Epidermal melanocyte (primary cell): ENCODE results near the gene NPRL2.

Source experiments
- DNase-seq: peaks from one replicate; pipeline ENCODE4 v3.0.0; 2011; ENCODE audit warnings: low spot score; ENCODE audit not compliant: insufficient read length

The NPRL2 gene

DNA sequence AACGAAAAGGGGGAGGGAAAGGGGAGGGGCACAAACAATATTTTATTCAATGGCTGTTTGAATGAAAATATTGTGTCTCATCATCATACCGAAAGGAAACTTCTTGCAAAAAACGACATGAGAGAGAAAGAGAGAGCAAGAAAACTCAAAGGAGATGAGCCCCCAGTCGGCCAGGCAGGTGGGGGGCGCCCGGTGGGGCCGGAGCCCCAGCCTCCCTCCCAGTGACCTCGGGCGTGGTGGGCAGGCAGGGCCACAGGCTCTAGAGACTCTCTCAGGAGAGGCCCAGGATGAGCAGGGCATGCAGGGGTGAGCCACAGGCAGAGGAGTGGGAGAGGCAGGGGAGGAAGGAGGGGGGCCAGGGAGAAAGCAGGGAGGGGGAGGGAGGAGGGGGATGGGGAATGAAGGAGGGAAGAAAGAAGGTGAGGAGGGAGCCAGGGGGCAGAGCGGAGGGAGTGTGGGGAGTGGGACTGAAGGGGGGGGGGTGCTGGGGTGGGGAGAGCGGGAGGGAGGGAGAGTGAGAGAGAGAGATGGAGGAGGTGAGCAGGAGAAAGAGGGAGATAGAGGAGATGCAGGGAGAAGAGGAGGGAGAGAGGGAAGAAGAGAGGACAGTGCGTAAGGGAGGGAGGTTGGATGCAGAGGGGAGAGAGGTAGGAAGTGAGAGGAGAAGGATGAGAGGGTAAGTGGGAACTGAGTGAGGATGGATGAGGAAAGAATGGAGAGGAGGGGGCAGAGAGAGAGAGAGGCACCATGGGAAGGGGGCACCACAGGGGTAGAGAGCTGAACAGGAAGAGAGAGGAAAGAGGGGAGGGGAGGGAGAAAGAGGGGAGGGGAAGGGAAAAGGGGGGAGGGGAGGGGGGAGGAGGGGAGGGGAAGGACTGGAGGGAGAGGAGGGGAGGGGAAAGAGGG is 22.8 kb upstream of the NPRL2 start:
- no peak for DNase-seq

GRCh38 chr3:50372349-50372748 is 21.8 kb upstream of the NPRL2 start:
- DNase-seq, result no peak

DNA sequence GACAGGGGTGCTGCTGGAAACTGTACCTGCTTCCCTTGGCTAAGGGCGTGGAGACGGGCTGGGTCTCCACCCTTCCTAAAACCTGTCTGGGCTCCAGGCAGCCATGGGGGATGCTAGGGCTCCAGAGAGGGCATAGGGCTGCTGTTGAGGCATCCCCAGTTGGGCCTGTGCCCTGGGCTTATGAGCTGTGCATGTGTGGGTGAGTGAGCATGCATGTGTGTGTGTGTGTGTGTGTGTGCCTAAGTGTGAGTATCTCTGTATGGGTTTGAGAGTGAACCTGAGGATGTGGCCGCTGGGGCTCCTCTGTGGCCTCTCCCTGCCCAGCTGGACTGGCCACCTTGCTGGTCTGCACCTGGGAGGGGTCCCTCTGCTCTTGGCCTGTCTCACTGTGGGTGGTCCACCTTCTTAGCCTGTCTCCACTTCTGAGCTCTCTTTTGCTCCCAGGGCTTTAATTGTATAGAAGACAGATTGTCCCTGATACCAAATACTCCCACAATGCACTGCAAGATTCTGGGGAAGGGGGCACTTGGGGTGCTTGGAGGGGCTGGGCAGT is 20.6 kb upstream of the NPRL2 start:
- no peak for DNase-seq

GRCh38 chr3:50370594-50370993 is 20.0 kb upstream of the NPRL2 start:
- DNase-seq, result no peak

DNA sequence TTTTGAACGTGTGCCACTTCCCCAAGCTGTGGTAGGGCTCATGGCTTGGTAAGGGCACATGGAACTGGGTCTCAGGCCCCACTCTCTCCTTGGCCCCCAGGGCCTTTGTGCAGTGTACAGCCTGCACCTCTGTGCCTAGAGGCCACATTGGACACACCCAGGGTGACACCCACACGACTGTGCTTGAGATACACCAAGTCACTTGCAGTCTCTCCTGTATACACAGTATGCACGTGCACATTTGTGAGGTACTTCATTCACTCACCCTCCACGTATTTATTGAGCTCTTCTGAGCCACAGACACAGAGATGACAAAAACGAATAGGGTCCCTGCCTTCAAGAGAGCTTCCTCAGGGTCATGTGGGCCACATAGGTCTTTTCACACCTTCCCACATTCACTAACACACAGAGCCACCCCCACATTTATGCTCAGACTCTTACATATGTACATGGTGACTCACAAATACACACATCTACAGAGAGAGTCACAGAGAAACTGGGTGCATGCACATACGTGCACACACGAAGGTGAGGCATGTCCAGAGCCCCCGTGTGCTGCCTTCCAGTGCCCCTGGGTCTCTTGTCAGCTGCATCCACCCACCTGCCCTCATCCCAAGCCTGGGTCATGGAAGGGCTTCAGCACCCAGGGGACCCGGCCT is 18.6 kb upstream of the NPRL2 start:
- DNase-seq, result no peak

GRCh38 chr3:50365842-50366220 is 15.3 kb upstream of the NPRL2 start:
- DNase-seq, result no peak

GRCh38 chr3:50365080-50365841 is 14.7 kb upstream of the NPRL2 start:
- peak; percentile 75 for DNase-seq

DNA sequence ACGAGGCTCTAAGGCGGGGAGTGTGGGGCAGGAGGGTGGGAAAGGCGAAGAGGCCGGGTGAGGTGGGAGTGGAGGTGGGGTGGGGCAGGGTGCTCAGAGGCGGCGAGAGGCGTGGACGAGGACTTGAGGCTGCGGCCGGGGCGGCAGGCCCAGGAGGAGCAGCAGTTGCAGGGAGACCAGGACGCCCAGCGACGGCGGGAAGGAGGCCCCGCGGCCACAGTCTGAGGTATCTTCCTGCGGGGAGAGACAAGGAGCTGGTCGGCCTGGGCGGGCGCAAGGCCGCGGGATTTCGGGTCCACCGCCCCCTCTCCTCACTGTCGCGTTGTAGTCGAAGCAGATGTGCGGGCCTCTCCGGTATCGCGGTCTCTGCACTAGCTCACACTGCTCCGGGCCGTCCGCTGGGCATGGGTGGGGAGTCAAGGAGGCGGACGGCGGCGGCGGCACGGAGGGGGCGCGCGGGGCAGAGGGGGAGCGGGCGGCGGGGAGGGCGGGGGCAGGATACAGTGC is 14.1 kb upstream of the NPRL2 start:
- DNase-seq, result no peak

- DNase-seq, result no peak
Measured at GRCh38 chr3:50359760-50360110, 9.2 kb upstream of the NPRL2 start.

DNA sequence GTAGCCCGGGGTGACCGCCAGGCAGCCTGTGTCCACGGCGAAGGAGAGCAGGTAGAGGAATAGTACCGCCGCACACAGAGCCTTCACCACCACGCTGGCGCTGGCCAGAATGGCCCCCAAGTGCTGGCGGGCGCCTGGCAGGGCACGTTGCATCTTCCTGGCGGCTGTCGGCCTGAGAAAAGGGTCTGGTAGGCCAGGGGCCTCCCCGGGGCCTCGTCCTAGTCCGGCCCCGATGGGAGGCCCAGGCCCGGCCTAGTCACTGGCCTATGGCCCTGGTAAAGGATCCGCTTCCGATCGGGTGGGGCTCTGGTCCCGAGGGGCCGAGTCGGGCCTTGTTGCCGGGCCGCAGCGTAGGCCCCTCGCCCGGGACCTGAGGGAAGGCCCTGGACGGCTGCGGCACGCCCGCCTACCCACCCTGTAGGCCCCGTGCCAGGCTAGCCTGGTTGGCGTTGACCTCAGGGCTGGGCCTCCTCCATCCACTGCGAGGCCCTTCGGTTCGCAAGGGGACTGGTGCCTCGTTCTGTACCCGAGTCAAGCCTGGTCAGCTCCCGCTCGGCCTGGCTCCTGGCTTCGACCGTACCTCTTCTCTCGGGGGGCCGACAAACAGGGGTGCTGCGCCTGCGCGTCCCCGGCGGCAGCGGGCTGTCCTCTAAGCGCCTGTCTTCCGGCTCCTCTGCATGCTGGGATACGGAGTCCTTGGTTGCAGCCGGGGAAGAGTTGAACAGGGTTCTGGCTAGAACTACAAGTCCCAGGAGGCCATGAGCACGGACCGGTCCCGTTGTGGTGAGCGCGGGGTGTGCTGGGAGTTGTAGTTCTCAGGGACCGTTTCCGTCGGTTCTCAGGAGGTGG is 8.6 kb upstream of the NPRL2 start, which contains the start of gene TMEM115:
TSS of gene TMEM115 (minus strand) at position 611 of the 849 bp plus-strand sequence. CDS start at position 153, 458 bp downstream.
- peak; percentile 96 for DNase-seq

DNA sequence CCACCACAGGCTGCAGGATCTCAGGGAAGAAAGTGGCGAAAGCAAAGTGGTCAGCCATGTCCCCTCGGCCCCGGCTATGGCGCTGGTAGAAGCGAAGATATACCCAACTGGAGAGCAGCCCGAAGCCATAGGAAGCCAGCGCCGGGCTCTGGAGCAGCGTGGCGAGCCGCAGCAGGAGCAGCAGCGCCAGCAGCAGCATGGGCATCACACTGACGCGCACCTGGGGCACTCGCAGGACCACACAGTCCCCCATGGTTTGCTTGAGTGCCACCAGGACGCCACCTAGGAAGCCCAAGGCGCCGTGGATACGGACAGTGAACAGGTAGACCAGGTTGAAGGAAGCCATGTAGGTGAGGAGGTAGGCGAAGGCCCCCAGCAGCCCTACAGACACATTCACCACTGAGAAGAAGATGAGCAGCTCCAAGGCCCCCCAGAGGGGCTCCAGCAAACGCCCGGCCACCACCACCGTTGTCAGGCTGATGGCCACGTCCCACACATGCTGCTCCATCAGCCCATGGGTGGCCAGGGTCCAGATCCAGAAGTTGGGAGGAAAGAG is 7.9 kb upstream of the NPRL2 start:
- DNase-seq, result no peak

DNA sequence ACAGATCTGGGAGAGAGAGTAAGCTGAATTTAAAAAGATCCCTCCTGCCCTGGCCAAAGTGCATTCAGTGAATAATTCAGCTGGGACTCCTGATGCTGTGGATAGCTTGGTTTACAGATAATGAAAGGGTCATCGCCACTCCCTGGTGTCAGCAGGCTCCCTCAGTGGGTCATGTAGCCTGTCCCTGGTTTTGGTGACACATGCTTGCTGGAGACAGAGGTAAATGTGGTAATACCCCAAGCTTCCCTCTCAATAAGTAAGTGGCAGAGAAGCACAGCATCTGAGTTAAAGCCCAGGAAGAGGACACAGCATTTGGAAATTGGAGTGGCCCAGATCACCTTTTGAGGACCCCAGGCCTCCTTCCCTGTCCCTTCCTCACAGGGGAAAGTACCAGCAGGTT is 6.9 kb upstream of the NPRL2 start:
- no peak for DNase-seq

DNA sequence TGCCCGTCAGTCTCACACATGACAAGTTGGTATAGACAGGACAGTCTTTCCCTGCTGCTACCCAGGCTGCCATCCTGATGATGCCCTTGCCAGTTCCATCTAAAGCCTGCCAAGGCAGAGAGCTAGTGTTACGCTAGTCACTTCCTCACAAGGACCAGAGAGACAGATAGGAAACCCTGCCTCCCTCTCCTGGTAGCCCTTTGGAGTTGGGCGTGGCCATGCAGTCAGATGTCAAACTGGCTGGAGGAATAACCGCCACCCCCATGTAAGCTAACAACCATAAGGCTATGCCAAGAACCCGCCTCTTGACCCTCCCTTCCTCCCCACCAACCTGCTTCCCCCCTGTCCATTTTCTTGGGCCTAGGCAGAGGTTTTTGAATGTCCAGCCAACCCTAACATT is 6.0 kb upstream of the NPRL2 start:
- DNase-seq, result no peak

GRCh38 chr3:50355829-50356552 is 5.4 kb upstream of the NPRL2 start:
- no peak for DNase-seq

DNA sequence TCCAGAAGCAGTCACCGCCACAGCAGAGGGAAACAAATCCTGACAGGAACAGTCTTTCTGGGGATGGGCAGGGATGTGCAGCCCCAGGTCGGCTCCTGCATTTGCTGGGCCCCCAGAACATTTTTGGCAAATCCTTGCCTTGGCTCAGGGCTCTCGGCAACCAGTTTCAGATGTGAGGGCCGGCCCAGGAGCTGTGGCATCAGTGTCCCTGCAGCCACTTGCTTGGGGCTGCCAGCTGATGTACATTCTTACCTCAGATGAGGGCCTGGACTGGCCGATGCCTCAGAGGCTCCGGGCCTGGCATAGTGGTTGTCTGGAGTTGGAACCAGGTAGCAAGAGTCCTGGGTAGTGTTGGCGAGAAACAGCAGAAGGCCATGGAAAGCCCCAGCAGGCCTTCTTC is 4.3 kb upstream of the NPRL2 start:
- DNase-seq, result no peak

GRCh38 chr3:50354186-50354764 is 3.7 kb upstream of the NPRL2 start:
- no peak for DNase-seq

- DNase-seq, result no peak
Measured at GRCh38 chr3:50353245-50354004, 2.9 kb upstream of the NPRL2 start.

GRCh38 chr3:50352781-50353180 is 2.2 kb upstream of the NPRL2 start:
- no peak for DNase-seq

GRCh38 chr3:50351323-50351697 is 735 bp upstream of the NPRL2 start:
- no peak for DNase-seq
